Fibroblast of the conjunctiva (primary cell): ENCODE measurements around the gene HIGD2B.
"Not testable (repeated sequence)": the region's sequence is repeated elsewhere in the genome, so short reads cannot be mapped to it uniquely, and the experiment has no call there.

Experiments used
- DNase-seq: peaks from one replicate; pipeline ENCODE4 v3.0.0-alpha.2; 2010; ENCODE audit warnings: low read depth

HIGD2B gene

GRCh38 chr15:72685925-72686794 lies at the start of gene HIGD2B, which contains the start of gene BBS4:
Gene HIGD2B, minus strand, starts transcription at chr15:72686182. Its CDS starts 9,808 bp downstream, at chr15:72676374.
Gene BBS4, plus strand, starts transcription at chr15:72686207. Its CDS starts 21 bp downstream, at chr15:72686228.
- peak; percentile 68 for DNase-seq

- no peak for DNase-seq
Observed at GRCh38 chr15:72735111-72735510, 49.1 kb upstream of the HIGD2B start.

DNA sequence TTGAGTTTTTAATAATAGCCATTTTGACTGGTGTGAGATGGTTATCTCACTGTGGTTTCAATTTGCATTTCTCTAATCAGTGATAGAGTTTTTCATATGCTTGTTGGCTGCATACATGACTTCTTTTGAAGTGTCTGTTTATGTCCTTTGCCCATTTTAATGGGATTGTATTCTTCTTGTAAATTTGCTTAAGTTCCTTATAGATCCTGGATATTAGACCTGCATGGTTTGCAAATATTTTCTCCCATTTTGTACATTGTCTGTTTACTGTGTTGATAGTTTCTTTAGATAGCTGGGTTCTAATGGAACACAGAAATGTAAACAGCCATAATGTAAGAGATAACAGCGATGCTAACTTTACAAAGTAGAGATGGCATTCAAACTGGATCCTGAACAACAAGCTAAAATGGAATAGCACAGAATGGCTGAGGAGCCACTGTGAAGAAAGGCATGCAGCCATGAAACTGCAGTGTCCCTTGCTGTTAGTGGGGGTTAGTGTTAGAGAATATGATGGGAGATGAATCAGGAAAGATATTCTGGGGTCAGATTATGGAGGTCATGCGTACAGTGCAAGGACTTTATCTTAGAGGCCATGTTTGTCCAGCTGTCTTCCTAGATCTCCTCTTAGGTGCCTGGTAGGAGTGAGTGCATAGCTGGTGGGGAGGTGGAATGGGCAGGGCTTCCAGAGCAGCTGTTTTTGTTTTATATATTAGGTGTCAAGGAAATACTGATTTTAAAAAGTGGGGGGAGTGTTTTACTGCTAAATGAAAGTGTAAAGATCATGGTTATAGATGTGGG lies 48.2 kb upstream of the HIGD2B start:
- DNase-seq: no peak

- DNase-seq: no peak
Observed at GRCh38 chr15:72732516-72732915, 46.5 kb upstream of the HIGD2B start.

DNA sequence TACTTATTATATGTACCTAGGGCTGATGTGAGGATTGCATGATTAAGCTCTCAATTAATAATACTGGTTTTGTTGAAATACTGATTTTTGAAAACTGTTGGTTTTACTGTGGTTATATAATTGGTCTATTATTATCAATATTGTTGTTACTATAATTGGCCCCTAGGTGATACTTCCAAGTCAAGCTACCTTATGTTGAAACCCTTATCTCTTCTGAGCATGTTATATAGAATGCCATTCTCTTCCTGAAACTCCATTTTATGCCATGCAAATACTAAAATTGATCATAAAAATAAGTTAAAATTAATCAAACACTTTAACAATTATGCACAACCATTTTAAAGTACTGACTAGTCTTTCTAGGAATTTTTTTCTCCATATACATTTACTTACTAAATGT lies 46.1 kb upstream of the HIGD2B start:
- DNase-seq: no peak

GRCh38 chr15:72728821-72729220 lies 42.8 kb upstream of the HIGD2B start:
- no peak for DNase-seq

DNA sequence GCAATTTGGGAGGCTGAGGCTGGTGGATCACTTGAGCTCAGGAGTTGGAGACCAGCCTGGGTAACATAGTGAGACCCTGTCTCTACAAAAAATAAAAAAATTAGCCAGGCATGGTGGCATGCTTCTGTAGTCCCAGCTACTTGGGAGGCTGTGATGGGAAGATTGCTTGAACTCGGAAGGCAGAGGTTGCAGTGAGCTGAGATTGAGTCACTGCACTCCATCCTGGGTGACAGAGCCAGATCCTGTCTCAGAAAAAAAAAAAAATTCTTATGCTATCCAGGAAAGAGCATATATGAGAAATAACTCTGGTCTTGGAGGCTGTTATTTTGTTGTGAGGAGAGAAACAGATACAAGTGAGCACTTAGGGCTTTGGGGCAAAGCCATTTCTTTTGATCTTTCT lies 42.3 kb upstream of the HIGD2B start:
- DNase-seq: not testable (repeated sequence)

- no peak for DNase-seq
Observed at GRCh38 chr15:72727154-72727553, 41.2 kb upstream of the HIGD2B start.

GRCh38 chr15:72725851-72726250 lies 39.9 kb upstream of the HIGD2B start:
- not testable (repeated sequence) for DNase-seq

DNA sequence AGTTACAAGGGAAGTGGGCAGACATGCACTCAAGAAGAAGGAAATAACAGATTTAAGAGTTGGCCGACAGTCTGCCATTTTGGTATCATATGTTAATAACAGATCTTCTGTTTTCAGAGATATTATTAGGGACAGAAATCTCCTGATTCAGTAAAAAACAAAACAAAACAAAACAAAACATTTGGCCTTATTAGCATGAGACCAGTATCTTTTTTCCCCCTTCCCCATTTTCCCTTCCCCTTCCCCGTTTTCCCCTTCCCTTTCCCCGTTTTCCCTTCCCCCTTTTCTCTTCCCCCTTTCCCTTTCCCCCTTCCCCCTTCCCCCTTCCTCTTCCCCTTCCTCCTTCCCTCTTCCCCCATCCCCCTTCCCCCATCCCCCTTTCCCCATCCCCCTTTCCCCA lies 39.5 kb upstream of the HIGD2B start:
- DNase-seq: no peak

GRCh38 chr15:72724028-72724427 lies 38.0 kb upstream of the HIGD2B start:
- DNase-seq: no peak

GRCh38 chr15:72722071-72722696 lies 36.2 kb upstream of the HIGD2B start:
- DNase-seq: peak; percentile 66

- not testable (repeated sequence) for DNase-seq
Observed at GRCh38 chr15:72708551-72709303, 22.7 kb upstream of the HIGD2B start.

DNA sequence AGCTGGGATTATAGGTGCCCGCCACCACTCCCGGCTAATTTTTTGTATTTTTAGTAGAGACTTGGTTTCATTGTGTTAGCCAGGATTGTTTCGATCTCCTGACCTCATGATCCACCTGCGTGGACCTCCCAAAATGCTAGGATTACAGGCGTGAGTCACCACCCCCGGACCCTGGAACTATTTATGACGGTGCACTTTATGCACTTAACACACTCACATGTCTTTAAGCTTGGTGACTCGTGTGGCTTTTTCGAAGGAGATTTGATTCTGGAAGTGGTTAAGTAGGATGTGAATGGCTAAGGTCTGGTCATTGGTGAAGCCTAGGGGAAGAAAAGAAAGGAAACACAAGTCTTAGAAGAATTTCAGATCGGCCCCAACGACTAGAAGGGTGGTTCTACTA lies 20.3 kb upstream of the HIGD2B start:
- no peak for DNase-seq

DNA sequence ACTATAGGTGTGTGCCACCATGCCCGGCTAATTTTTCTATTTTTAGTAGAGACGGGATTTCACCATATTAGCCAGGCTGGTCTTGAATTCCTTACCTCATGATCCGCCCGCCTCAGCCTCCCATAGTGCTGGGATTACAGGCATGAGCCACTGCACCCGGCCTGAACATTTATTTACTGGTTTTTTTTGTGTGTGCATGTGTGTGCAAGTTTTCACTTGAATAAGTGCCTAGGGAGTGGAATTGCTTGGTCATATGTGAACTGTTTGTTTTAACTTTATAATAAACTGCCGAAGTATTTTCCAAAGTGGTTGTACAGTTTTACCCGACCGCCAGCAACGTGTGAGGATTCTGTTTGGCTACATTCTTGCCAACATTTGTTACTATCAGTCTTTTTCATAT lies 14.1 kb upstream of the HIGD2B start:
- DNase-seq: no peak

- DNase-seq: no peak
Observed at GRCh38 chr15:72698938-72699337, 13.0 kb upstream of the HIGD2B start.

DNA sequence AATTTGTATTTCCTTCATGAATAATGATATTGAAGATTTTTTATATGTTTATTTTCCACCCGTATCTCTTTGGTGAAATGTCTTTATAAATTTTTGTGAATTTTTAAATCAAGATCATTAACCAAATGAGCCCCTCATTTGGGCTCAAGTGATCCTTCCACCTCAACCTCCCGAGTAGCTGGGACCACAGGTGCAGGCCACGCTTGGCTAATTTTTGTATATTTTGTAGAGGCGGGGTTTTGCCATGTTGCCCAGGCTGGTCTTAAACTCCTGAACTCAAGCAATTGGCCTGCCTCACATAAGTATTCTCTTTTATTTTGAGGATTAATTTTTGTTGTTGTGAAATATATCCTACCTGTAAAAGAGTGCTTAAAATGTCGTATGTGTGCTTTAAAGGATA lies 5.0 kb upstream of the HIGD2B start:
- DNase-seq: no peak

- no peak for DNase-seq
Observed at GRCh38 chr15:72688697-72689096, 2.7 kb upstream of the HIGD2B start.

DNA sequence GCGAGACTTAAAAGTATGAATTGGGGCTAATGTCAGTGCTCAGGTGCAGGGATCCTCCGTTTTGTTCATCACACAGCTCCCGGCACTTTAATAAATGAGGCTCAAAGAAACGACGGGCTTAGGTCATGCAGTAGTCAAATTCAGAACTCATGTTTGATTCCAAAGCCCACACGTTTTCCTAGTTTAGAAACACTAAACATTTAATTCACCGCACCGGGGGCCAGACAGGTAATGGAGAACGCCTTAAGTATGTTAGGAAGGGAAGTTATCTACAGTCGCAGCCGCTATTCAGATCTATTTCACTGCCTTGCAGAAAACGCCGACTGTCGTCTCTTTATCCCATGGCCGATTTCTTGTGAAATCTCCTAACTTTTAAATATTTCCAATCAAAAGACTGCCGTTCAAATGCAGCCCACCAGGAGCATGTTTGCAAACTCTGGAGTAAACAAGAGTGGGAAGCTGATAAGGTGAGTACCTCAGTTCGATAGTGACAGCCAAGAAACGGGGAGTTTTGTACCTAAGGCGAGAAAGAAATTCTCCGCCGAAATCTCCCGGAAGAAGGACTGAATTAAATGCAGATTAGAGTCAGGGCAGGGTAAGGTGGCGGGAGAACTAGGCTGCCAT lies 569 bp downstream of the HIGD2B start:
- DNase-seq: no peak

- DNase-seq: no peak
Observed at GRCh38 chr15:72682772-72683171, 3.2 kb downstream of the HIGD2B start.

DNA sequence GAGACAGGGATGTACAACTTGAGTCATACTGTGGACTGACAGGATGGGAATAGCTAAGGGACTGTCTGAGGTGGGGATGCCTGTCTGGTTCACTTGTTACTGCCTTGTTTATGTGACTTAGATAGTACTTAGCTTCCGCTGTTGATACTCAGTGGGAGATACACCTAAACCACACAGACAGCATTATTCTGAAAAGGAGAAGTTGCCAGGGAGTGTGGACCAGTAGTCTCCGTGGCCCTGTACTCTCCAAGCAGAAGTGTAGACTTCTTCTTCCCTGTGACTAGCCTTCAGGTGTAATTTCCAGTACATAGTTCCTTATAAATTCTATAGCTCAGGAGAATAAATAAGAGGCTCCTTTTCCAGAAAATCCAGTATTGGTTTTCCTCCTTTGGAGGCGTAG lies 5.1 kb downstream of the HIGD2B start:
- no peak for DNase-seq
